DMS114 treated with DMSO at 0.1 percent for 48 hours (cell line): Measurements from ENCODE around the gene ZNF283.
A peak's percentile ranks its signal among the peaks of the same experiment; 100 is the strongest.

ENCODE experiments used
- DNase-seq: peaks from one replicate; lab custom pipeline; 2025; ENCODE audit not compliant: unreplicated experiment; lab: John Stamatoyannopoulos, UW

ZNF283 gene

DNA sequence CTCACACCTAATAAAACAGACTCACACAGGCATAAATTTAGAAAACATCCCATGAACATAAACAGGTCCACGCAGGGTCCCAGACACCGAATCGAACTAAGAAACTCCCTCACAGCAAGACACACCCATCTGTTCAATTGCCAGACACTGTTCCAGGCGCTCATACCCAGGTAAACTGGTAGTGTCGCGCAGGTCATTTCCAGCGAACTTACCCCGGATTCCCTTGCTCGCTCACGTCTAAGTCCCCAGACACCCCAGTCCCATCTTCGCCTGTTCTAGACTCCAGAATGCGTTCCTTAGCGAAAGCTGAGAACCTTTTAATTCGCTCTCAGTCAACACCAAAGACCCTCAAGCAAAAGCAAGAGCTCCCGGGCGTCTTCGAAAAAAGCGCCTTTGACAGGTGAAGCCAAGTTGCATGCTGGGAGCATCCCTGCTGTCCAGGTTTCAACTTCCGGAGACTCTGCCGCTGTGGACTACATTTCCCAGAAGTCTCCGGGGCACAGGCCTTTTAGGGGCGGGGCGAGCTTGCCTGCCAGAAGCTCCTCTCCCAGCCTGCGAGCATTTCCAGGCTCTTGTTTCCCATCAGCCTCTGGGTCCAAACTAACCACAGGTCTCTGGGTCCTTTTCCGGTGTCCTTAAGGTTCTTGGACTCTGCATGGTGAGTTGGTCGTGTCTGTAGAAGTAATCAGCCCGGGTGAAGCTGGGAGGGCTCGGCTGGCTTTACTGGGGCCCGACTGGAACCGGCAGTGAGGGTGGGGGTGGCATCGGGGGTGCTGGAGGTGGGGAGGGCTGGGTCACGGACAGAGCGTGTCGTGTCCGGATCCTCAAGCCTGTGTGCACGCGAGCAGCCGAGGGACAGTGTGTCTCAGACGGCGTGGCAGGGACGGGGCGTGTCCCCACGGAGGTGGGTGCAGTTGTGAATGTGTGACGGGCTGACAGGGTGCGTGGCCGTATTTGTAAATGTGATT lies at the start of gene ZNF283:
Gene ZNF283 (plus strand): TSS at position 535 of the 968 bp plus-strand sequence. CDS start 6,184 bp downstream, outside the sequence.
- peak; percentile 82 for DNase-seq

DNA sequence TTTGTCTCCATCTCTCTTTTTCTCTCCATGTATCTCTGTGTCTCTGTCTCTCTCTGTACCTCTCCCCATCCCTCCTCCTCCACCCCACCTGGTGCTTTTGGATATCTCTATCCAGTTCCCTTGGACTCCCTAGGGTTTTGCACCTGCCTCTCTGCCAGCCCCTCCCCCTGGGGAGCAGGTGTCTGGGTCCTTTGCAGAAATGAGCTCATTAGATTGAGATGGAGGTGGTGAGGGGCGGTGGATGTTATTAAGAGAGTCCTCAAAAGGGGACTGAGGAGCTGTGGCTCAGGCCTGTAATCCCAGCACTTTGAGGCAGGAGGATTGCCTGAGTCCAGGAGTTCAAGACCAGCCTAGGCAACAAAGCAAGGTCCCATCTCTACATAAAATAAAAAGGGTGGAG lies 48.5 kb upstream of the ZNF283 start:
- no peak for DNase-seq

DNA sequence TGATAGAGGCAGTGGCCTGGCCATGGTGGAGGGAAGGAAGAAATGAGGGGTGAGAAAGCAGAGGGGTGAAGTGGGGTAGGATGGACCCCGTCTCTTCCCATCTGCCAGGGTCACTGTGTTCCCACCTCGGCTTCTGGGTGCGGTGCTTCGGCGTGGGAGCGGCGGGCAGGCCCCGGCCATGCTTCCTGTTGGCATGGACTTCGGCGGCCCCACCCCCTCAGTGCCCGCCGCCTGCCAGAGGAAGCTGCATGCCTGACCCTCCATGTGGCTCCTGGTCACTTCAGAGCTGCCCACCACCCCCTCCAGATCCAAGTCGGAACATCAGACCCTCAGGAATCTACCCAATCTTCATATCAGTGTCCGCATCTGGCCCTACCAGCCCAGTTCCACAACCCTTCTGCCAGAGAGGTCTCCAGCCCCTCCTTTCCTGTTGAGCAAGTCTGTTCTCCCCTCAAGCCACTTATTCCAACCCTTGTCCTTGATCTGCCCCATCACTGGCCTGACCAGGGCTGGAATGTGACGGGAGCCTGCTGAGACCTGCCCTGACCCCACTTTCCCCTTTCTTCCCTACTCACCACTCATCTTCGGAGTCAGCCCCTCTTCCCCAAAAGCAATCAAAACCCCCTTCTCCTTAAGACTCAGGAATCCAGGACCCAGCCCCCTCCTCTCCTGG lies 47.8 kb upstream of the ZNF283 start:
- no peak for DNase-seq

DNA sequence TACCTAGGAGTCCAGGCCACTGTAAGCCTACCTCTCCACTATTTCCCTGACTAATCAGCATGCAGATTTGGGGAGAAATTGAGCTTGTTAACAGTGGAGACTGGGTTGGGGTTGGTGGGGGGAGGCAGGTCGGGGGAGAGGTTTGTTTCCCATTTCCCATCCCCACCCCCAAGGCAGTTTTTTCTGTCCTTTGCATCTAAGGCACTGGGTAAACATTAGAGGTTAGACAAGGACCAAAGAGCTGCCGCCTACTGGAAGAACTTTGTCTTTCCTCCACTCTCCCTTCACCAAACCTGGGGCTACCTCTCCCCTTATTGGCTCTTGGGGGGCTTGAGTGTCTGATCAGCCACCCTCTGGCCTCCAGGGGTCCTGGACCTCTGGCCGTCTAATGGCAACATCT lies 47.3 kb upstream of the ZNF283 start:
- DNase-seq, result no peak

DNA sequence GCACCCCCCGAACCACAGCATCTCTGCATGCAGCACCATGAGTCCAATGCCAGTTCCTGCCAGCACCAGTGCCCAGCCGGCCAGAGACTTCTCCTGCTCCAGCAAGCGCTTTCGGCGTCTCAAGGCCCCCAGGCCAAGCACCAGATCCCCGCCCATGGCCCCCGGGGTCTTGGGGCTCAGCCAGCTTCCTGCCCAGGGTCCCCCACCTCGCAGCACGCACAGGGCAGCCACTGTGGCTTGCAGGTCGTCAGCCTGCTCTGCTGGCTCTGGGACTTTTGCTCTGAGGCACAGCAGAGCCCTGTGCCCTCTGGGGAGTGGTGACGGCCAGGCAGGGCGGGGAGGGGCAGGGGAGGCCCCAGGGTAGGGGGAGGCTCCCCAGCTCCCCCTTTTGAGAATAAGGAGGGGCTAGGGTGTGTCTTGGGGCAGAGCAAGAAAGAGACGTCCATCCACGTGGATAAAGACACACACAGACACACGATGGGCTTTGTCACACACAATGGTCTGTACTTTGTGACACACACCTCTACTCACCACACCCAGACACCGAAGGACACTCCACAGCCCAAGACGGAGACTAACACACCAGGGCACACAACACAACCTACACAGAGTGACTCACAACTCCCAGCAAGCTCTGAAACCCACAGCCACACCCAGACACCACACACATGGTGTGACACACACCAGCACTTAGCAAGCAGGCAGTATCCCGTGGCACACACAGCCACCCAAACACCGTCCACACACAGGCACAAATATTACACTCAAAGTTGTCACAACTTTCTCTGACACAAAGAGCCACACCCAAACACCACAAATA lies 46.2 kb upstream of the ZNF283 start, which contains the start of gene KCNN4:
Gene KCNN4 (minus strand): TSS at position 268 of the 820 bp plus-strand sequence. CDS start 112 bp downstream, at position 156.
- DNase-seq, result no peak

DNA sequence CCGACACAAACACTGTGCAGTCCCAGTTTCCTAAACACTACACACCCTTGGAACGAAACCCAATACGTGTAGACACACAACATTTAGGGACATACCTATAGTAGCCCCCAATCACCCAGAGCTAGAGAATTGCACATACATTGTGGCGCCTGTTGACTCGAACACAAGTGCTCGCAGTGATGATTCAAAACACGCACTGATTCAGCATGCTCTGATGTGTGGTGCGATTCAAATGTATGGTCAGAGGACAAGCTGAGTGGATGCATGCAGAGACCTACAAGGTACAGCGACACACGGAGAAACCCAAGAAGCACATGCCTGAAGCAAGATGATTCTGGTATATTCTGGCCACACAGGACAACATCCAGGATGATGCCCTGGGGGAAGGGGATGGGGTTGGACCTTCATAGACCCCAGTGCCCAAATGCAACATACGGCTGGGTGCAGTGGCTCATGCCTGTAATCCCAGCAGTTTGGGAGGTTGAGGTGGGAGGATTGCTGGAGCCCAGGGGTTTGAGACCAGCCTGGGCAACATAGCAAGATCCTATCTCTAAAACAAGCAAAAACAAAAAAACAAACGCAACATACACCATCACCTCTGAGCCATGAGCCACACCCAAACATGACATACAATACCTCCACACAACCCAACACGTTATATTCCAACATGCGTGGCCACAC lies 45.4 kb upstream of the ZNF283 start:
- DNase-seq, result no peak

DNA sequence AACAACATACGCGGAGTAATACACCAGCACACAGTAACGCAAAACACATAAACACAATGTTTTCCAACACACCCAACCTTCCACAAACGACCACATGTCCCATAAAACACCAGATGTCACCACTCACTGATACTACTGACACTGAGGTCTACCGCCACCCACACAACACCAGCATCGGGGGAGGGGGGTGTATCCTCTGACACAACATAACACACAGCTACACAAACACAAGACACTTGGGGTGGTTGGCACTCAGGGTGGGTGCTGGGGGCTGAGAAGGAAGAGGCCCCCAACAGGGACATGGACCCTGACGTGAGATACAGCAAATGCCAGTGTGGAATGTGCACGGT lies 44.8 kb upstream of the ZNF283 start:
- DNase-seq, result no peak

DNA sequence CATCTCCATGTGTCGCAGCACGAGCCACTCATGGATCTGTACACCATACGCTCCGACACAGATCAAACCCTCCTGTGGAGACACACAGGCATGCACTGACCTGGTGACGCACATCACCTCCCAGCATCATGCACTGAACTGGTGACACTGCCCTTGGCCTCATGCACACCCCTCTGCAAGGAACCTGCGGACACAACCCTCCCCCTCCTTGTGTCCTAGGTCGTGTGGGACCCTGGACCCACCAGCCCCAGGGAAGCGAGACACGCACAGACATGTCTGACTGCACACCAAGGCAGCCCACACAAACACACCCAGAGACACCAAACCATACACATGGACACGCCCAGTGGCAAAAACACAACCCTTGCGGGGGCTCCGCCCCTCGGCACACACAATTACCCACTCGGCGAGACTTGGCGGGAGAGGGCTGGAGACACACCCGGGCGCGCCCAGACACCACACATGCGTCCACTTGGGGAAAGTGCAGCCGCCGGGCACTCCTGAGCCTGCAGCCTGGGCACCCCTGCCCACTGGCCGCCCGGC lies 44.4 kb upstream of the ZNF283 start:
- no peak for DNase-seq

DNA sequence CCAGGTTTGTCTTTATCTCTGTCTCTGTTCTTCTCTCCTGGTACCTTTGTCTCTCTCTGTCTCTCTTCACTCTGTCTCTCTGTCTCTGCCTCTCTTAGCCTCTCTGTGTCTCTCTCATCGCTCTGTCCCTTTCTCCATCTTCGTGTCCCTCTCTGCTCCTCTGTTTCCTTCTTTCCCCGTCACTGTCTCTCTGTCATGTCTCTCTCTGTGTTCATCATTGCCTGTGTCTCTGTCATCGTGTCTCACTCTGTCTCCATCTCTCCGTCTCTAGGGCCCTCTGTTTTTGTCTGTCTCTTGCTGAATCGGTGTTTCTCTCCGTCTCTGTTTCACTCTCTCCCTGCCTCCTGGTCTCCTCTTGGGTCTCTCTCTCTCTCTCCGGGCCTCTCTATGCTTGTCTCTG lies 43.5 kb upstream of the ZNF283 start:
- no peak for DNase-seq

DNA sequence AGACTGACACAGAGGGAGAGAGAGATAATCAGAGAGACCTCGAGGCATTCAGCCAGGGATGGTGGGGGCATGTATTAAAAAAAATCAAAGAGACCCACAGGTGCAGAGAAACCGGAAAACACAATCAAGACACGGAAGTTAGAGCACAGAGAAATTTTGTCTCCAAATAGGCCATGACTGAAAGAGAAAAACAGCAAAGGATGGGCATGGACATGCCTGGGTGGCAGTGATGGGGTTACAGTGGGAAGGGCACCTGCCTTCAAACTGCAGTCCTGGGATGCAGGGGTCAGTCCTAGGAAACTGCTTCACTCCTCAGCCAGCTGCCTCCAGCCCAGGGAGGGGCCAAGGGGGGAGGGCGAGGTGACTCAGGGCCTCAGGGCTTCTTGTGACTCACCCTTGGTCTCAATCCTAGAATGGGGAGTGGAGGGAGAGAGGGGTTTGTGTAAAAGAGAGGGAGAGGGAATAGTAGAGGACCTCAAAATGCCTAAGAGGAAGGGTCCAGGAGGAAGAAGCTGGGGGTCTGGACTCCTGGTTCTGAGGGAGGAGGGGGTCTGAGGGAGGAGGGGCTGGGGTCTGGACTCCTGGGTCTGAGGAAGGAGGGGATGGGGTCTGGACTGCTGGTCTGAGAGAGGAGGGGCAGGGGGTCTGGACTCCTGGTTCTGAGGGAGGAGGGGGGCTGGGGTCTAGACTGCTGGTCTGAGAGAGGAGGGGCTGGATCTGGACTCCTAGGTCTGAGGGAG lies 42.7 kb upstream of the ZNF283 start:
- DNase-seq, result no peak

DNA sequence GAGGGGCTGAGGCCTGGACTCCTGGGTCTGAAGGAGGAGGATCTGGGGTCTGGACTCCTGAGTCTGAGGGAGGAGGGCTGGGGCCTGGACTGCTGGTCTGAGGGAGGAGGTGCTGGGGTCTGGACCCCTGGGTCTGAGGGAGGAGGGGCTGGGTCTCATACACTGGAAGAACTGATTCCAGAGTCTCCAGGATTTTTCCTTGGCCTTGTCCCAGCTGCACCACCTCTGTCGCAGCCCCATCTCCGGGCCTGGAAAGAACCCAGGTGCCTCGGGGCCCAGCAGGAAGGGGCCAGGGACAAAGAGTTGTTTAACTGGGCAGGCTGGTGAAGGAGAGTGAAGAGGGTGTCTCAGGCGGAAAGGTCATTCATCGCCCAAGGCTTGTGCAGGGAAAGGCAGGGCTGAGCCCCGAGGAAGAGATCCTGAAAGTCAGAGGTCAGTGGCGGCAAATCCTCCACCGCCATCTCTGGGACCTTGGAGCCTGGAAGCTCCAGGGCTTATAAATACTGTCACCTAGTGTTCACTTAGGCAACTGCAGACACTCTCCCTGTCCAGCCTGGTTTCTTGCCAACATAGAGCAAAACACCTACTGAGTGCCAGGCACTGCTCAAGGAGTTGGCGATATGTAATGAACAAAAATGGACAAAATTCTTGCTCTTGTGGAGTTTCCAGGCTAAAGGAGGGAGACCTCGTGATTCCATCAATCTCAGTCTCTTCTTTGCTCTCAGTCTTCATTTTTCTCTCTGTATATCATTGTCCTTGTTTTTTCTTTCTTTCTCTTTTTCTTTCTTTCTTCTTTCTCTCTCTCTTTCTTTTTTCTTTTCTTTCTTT lies 41.9 kb upstream of the ZNF283 start:
- peak; percentile 53 for DNase-seq

DNA sequence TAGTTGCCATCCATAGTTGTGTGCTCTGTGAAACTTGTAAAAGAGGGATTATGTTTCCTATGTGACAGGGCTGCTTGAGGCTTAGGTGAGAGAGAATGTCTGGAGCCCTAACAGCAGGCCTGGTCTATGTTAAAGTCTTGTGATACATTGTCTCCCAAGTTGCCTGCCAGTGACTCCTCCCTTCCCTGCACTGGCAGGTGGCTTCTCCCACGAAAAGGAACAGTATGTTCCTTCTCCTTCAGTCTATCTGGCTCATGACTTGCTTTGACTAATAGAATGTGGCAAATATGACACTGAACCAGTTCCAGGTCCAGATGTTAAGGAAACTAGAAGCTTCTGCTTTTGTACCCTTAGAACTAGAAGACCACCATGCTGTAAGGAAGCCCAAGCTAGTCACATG lies 40.5 kb upstream of the ZNF283 start:
- no peak for DNase-seq

DNA sequence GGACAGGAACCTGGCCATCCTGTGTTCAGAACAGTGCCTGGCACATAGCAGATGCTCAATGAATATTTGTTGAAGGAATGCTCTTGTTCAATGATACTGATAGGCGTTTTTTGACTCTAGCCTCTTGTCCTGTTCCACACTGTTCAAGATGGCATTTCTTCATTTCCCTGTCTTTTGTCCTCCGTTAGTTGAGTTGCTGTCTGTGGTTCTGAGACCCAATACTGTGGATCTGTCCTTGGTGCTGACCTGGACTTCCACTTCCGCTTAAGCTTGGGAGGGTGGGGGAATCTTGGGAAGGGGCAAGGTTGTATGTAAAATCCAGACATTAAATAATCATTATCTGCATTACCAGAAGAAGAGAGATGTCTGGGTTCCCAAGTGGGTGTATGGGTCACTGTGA lies 38.1 kb upstream of the ZNF283 start:
- DNase-seq, result no peak

DNA sequence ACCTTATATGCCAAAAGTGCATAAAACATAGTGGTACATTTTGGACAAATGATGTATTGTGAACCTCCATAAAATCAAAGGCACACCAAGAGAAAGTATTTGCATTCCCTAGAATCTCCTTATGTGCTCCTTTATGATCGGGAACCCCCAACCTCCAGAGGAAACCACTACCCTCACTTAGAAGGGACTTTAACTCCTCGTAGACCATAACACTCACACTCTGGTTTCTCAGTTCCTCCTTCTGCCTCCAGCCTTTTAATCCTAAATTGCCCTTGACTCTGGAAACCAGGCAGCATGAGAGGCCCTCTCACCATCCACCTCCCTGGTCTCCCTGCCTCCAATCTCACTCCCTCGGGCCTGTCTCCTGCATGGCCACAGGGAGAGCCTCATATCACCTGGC lies 36.5 kb upstream of the ZNF283 start:
- DNase-seq, result no peak

DNA sequence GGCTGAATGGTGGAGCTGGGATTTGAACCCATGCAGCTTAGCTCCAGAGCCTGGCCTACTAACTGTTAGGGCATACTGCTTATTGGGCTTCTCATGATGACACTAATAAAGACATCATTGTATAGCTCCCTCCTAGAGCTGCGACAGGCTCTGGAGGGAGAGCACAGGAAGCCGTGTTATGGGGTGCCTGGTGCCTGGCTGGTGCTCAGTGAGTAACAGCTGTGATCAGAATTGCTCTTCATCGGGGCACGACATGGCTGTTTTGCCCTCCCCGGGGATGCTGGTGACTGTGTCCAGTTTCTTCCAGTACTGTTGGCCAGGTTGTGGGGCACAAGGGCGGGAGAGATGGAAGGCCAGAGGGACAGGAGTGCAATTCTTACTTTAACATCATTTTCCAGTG lies 30.0 kb upstream of the ZNF283 start:
- no peak for DNase-seq

DNA sequence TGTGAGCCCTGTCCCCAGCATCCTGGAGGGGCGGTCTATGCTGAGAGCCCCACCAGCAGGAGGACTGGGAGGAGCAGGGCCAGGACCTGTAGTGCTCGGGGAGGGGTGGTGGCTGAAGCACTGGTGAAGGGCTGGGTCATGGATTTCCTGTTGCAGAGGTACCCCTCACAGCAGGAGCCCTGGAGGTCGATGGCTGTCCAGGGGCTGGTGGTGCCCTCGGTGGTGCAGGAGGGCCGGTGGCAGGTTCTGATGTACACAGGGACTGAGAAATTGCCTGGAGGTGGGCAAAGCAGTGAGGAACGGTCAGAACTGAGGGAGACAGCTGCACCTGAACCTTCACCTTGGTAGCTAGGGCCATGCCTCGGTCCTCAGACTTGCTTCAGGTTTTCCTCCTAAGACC lies 29.6 kb upstream of the ZNF283 start:
- DNase-seq, result no peak

DNA sequence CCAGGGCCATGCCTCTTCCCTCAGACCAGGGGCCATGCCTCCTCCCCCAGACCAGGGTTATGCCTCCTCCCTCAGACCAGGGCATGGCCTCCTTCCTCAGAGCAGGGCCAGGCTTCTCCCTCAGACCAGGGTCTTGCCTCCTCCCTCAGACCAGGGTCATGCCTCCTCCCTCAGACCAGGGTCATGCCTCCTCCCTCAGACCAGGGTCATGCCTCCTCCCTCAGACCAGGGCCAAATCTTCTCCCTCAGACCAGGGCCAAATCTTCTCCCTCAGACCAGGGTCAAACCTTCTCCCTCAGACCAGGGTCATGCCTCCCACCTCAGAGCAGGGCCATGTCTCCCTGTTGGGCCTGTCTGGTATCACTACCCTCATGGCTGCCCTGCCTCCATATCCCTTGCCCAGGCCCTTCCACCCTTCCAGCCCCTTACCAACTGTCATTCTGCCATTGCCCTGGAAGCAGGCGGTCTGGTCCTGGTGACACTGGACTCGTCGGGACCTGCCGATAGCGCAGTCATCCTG lies 29.0 kb upstream of the ZNF283 start:
- no peak for DNase-seq

DNA sequence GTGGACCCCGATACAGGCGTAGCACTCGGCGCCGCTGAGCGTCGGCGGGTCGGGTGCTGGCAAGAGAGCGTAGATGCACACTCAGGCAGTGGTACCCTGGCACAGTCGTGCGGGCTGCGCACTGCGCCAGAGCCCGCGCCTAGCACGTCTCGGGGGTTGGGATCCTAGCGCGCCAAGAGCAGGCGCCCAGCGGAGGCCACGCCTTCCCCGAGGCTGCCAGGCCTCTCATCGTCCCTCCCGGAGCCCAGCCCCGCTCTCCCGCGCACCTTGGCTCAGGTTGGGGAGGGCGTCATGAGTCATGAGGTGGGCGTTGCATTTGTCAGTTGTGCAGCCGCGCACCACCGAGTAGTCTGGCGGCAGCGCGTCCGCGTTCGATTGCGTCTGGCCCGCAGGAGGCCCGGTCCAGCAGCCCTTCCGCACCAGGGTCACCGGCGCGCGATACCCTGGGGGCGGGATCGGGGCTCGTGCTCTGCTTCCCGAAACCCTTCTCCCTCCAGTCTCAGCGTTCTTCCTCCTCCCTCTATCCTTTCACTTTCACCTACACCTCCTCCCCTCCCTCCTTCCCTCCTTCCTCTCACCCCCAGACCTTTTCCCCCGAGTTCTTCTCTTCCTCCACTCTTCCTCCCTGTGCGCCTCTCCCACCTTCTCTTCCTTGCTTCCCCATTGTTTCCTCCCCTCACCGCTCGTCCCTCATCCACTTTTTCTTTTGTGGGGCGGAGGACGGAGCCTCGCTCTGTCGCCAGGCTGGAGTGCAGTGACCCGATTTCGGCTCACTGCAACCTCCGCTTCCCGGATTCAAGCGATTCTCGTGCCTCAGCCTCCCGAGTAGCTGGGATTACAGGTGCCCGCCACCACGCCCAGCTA lies 28.3 kb upstream of the ZNF283 start:
- DNase-seq, result no peak
